ENCODE data around the gene PLOD3. TPM values are rescaled to one million over a fixed set of nuclear protein-coding genes. Genes with fewer than 3 reads are reported as not detected.
A peak's percentile ranks its signal among the peaks of the same experiment; 100 is the strongest.
"Not testable (repeated sequence)": the region's sequence is repeated elsewhere in the genome, so short reads cannot be mapped to it uniquely, and the experiment has no call there.

The PLOD3 gene, protein sequence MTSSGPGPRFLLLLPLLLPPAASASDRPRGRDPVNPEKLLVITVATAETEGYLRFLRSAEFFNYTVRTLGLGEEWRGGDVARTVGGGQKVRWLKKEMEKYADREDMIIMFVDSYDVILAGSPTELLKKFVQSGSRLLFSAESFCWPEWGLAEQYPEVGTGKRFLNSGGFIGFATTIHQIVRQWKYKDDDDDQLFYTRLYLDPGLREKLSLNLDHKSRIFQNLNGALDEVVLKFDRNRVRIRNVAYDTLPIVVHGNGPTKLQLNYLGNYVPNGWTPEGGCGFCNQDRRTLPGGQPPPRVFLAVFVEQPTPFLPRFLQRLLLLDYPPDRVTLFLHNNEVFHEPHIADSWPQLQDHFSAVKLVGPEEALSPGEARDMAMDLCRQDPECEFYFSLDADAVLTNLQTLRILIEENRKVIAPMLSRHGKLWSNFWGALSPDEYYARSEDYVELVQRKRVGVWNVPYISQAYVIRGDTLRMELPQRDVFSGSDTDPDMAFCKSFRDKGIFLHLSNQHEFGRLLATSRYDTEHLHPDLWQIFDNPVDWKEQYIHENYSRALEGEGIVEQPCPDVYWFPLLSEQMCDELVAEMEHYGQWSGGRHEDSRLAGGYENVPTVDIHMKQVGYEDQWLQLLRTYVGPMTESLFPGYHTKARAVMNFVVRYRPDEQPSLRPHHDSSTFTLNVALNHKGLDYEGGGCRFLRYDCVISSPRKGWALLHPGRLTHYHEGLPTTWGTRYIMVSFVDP
- 10 to 100 TPM; 44.7 to 53.5 TPM for total RNA-seq

DNA sequence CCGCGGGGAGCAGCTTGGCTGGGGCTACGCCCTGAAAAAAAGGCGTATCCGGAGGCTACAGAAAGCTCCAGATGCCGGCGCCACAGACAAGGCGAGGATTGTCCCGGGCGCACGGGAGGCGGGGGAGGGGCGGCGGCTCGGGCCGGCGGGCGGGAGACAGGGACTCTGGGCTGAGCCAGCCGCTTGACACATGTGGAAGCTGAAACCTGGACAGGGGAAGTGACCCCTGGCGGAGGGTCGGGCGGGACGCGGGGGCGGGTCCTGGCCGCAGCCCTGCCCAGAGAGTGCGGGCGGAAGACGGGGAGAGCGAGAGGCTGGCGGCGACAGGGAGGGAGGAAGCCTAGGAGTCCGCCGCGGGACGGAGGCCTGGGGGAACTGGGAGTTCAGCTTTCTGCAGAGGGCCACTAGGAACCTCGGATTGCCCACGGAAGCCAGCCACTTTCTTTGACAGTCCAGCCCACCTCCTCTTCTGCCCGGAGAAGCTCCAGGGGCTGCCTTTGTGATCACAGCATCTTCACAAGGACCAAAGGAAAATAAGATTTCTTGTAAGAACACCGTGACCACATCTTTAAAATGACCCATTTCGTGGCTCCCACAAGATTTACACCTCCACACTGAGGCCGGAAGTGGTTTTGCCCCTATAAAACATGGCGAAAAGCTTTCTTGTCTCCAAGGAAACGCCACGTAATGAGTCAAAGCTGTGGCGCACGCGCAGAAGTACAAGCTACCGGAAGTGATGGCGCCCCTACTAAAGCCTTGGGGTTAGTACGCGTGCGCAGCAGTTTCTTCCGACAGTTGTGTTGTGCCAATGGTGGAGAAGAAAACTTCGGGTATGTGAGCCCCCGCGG lies at the start of gene PLOD3, which contains the start of gene ZNHIT1:
PLOD3 (minus strand) TSS at position 194 of the 848 bp plus-strand sequence. CDS start 307 bp downstream, outside the sequence.
ZNHIT1 (plus strand) TSS at position 778 of the 848 bp plus-strand sequence; CDS start at position 809, 31 bp downstream.
- Mint-ChIP-seq H3K27ac (peak within 1 kb of the TSS; percentile 89 to 93), H3K9me3 (no peaks in the 10 kb centered on the region), H3K36me3 (peaks cover 16 to 18% of the 10 kb centered on the region in 2 donors)
- ATAC-seq (peak; percentile 77 to 82), DNase-seq (ENCODE audit: low spot score in 2 of 2) (peak; percentile 89 to 95)

DNA sequence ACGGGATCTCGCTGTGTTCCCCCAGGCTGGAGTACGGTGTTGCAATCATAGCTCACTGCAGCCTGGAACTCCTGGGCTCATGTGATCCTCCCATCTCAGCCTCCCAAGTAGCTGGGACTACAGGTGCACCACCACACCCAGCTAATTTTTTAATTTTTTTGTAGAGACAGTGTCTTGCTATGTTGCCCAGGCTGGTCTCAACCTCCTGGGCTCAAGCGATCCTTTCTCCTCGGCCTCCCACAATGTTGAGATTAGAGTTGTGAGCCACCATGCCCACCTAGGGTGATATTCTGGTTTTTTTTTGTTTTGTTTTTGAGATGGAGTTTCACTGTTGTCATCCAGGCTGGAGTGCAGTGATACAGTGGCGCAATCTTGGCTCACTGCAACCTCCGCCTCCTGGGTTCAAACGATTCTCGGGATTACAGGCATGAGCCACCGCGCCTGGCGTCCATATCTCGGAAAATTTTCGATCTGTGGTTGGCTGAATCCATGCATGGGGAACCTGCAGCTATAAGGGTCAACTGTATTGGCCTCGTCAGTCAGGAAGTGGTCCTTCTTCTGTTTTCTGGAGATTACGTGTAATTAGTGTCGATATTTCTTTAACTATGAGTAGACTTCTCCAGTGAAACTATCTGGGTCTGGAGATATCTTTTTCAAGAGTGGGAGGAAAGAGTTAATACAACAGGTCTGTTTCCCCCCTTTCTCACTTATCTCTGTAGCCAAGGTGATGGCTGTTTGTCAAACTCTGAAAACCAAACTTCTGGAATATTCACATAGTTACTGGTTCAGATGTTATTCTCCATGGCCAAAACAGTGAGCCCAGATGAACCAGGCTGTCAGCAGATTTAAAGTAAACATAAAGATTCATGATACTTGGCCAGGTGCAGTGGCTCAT lies 48.5 kb upstream of the PLOD3 start:
- H3K9me3 Mint-ChIP-seq = no peaks in the 10 kb centered on the region
- no peaks in the 10 kb centered on the region for H3K36me3 Mint-ChIP-seq
- DNase-seq (ENCODE audit: low spot score in 2 of 2) = no peak
- no peak for ATAC-seq
- no peak overlapping the region for H3K27ac Mint-ChIP-seq

GRCh38 chr7:101264102-101264706 lies 46.8 kb upstream of the PLOD3 start:
- not testable (repeated sequence) for H3K27ac Mint-ChIP-seq; DNase-seq (ENCODE audit: low spot score in 2 of 2); H3K9me3 Mint-ChIP-seq; H3K36me3 Mint-ChIP-seq; ATAC-seq

GRCh38 chr7:101258243-101258731 lies 40.9 kb upstream of the PLOD3 start:
- no peak for ATAC-seq
- no peaks in the 10 kb centered on the region for H3K9me3 Mint-ChIP-seq
- no peak overlapping the region for H3K27ac Mint-ChIP-seq
- no peak for DNase-seq (ENCODE audit: low spot score in 2 of 2)
- H3K36me3 Mint-ChIP-seq = no peaks in the 10 kb centered on the region

- no peak for ATAC-seq
- no peak overlapping the region for H3K27ac Mint-ChIP-seq
- no peaks in the 10 kb centered on the region for H3K9me3 Mint-ChIP-seq
- H3K36me3 Mint-ChIP-seq = peaks cover 9 to 13% of the 10 kb centered on the region in 2 donors
- DNase-seq (ENCODE audit: low spot score in 2 of 2) = no peak
Observed at GRCh38 chr7:101255796-101256195, 38.4 kb upstream of the PLOD3 start.

- H3K36me3 Mint-ChIP-seq = peaks cover 11 to 16% of the 10 kb centered on the region in 2 donors
- DNase-seq (ENCODE audit: low spot score in 2 of 2); H3K9me3 Mint-ChIP-seq; ATAC-seq: not testable (repeated sequence)
- peak overlapping the region; percentile 94 to 95 for H3K27ac Mint-ChIP-seq
Observed at GRCh38 chr7:101253199-101253598, 35.8 kb upstream of the PLOD3 start.

DNA sequence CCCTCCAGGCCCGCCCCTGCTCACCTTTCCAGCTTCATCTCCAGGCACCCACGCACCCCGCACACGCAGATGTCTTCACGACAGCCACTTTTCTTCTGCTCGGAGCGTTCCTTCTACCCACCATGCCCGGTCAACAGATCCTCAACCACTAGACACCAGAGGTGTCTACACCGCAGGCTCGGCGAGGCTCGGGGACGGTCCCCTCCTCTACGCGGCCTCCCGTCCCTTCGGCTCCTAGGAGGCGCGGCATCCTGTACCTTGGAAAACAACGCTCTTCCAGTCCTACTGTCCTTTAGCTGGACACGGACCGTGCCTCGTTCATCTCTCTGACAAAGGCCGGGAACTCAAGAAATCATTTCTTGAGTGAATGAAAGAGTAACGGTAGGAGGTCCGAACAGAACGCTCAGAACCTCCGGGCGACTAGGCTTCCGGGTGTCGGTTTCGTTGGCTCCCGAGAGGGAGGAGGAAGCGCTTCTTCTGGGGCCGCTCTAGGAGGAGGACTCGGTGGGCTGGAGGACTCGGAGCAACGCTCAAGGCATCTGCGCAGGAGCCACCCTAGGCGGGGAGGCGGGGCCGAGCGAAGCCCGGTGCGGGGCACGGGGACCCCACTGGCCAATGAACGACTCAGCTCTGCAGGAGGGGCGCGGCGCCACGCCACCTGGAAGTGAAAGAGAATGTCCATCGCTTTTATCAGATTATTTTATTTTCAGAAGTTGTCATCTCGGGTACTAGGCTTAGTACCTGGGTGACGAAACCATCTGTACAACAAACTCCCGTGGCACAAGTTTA lies 34.7 kb upstream of the PLOD3 start:
- Mint-ChIP-seq H3K9me3 (no peaks in the 10 kb centered on the region), H3K36me3 (peaks cover 13 to 19% of the 10 kb centered on the region in 2 donors), H3K27ac (peak overlapping the region; percentile 94 to 95)
- DNase-seq (ENCODE audit: low spot score in 2 of 2) = peak; percentile 95 to 98
- peak; percentile 98 to 99 for ATAC-seq

GRCh38 chr7:101250324-101250723 lies 32.9 kb upstream of the PLOD3 start:
- no peak for DNase-seq (ENCODE audit: low spot score in 2 of 2)
- ATAC-seq = peak in 1 of 2 donors; percentile 14
- peak overlapping the region; percentile 94 to 95 for H3K27ac Mint-ChIP-seq
- H3K36me3 Mint-ChIP-seq = peaks cover 13 to 27% of the 10 kb centered on the region in 2 donors
- no peaks in the 10 kb centered on the region for H3K9me3 Mint-ChIP-seq

DNA sequence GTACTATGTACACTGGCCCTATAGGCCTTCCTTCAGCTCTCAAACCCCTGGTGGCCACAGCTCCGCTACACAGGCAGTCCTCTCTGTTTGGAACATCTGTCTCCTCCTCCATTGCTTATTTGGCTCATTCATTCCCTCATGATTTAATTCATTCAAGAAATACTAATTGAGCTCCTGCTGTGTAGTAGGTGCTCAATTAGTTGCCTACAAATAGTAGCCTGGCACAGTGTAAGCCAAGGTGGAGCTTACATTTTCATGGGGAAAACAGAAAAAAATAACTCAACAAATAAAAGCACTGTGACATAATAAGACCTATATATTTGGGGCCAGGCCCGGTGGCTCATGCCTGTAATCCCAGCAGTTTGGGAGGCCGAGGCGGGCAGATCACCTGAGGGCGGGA lies 30.9 kb upstream of the PLOD3 start:
- peak overlapping the region in 1 of 2 donors; percentile 52 for H3K27ac Mint-ChIP-seq
- no peak for DNase-seq (ENCODE audit: low spot score in 2 of 2)
- peaks cover 20 to 31% of the 10 kb centered on the region in 2 donors for H3K36me3 Mint-ChIP-seq
- no peaks in the 10 kb centered on the region for H3K9me3 Mint-ChIP-seq
- no peak for ATAC-seq

DNA sequence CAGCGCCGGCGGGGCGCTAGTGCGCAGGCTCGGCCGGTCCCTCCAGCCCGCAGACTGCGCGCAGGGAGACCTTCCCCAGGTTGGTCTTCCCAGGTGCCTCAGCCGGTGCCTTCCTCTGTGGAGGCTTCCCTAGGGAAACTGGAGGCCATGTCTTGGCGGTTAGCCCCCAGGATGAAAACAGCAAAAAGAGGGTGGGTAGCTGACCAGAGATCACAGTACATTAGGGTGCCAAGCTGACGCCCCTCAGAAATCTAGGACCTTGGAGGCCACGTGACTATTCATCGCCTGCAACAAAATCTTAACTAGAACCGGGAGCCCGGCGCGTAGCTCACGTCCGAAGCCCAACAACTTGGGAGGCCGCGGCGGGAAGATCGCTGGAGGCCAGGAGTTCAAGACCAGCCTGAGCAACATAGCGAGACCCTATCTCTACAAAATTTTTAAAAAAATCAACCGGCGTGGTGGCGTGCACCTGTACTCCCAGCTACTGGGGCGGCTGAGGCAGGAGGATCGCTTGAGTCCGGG lies 27.8 kb upstream of the PLOD3 start:
- ATAC-seq = no peak
- H3K36me3 Mint-ChIP-seq = peaks cover 11 to 18% of the 10 kb centered on the region in 2 donors
- no peaks in the 10 kb centered on the region for H3K9me3 Mint-ChIP-seq
- DNase-seq (ENCODE audit: low spot score in 2 of 2) = no peak
- peak overlapping the region; percentile 87 to 95 for H3K27ac Mint-ChIP-seq

DNA sequence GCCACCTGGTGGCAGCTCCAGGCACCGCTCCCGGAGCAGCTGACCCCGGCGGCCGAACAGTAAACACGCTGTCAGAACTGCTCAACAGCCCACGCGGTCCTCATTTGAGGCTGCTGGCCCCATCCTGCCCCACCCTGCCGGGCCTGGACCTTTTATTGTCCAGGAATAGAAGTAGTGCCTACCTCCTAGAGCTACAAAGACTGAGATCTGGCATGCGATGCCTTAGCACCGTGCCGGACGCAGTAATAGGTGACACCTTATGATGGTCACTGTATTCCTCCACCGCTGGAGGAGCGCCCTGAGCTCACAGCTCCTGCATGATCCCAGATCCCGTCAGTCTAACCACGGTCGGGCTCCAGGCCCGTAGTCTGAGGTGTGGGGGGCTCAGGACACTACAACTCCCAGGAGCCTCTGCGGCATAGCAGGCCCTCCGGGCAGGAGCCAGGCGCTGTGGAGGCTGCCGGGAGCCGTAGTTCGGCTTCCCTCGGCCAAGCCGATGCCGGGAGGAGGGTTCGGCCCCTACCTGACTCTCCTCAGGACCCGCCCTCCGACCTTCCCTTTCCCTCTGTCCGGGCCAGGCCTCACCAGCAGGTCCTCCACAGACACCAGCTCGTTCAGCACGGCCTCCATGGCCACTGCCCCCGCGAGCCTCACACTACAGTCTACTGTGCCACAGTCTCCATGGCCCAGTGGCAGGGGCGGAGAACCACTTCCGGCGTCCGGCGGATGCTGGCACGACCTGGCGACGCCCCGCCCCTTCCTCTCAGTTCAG lies 27.2 kb upstream of the PLOD3 start, which contains the start of gene FIS1:
FIS1 (minus strand) TSS at position 707 of the 772 bp plus-strand sequence; CDS start at position 630, 77 bp downstream.
- DNase-seq (ENCODE audit: low spot score in 2 of 2) = peak; percentile 91 to 94

GRCh38 chr7:101243646-101244374 lies 26.4 kb upstream of the PLOD3 start:
- Mint-ChIP-seq H3K9me3 (no peaks in the 10 kb centered on the region), H3K36me3 (peaks cover 11 to 18% of the 10 kb centered on the region in 2 donors), H3K27ac (peak overlapping the region; percentile 87 to 96)
- DNase-seq (ENCODE audit: low spot score in 2 of 2) (peak in 1 of 2 donors; percentile 78), ATAC-seq (no peak)

More for the DNA sequence above, 27.2 kb upstream of the PLOD3 start, which contains the start of gene FIS1:
- Mint-ChIP-seq H3K36me3 (peaks cover 11 to 18% of the 10 kb centered on the region in 2 donors), H3K9me3 (no peaks in the 10 kb centered on the region), H3K27ac (peak within 1 kb of the TSS; percentile 87 to 96)
- ATAC-seq = peak; percentile 95 to 96
